Esophagus squamous epithelium (tissue), 4 donors: ENCODE data around the gene CPXM2.

Source experiments
- CTCF ChIP-seq, 6 experiments: fragments of 450-650 bp in 4 of 6; fragments of 200-600 bp in 2 of 6; sonication (generic) in 2 of 6; IDR thresholded peaks; one replicate each; pipeline ENCODE4 v1.5.1; 2016 to 2019; ENCODE audit warnings: antibody characterized with exemption in 6 of 6, mild to moderate bottlenecking in 4 of 6, moderate library complexity in 4 of 6
- POLR2A ChIP-seq, 4 donors: fragments of 450-650 bp; IDR thresholded peaks; one replicate each; pipeline ENCODE4 v1.6.1; 2017; ENCODE audit warnings: antibody characterized with exemption in 4 of 4, mild to moderate bottlenecking in 4 of 4, moderate library complexity in 3 of 4

GRCh38 chr10:123854003-123854402, 37.6 kb downstream of the CPXM2 start:
- no peak for TF ChIP-seq CTCF (IDR thresholded peaks at IDR 0.05)
- TF ChIP-seq POLR2A (IDR thresholded peaks at IDR 0.05) = no peak
